Kidney epithelial cell (primary cell): ENCODE data around the gene FGFBP2. TPM values are rescaled to one million over a fixed set of nuclear protein-coding genes. Genes with fewer than 3 reads are reported as not detected.

Source experiments
- DNase-seq: peaks from one replicate; pipeline ENCODE4 v3.0.0-alpha.2; 2010; ENCODE audit warnings: low read depth
- H3K27me3 ChIP-seq: 2 replicates; pipeline ENCODE4 v1.6.0; 2011; ENCODE audit warnings: low read length; ENCODE audit not compliant: control insufficient read depth, insufficient read depth
- H3K36me3 ChIP-seq: 2 replicates; pipeline ENCODE4 v1.5.1; 2011; ENCODE audit warnings: low read length; ENCODE audit not compliant: control insufficient read depth, insufficient read depth
- H3K4me3 ChIP-seq: 2 replicates; pipeline ENCODE4 v1.5.1; 2011; ENCODE audit warnings: low read depth, mild to moderate bottlenecking, control low read depth, low read length
- CTCF ChIP-seq: IDR thresholded peaks from 2 replicates; pipeline ENCODE4 v1.5.1; 2011; ENCODE audit warnings: mild to moderate bottlenecking, moderate library complexity, low read length, control low read depth, inconsistent platforms; ENCODE audit not compliant: insufficient read depth, poor library complexity, severe bottlenecking
- total RNA-seq: library from RNA; depleted of rRNA; stranded (reverse); fragments of >200 nt; gene quantifications from 2 replicates; pipeline ENCODE4 v1.2.3, GENCODE V29; 2015

Gene FGFBP2, protein sequence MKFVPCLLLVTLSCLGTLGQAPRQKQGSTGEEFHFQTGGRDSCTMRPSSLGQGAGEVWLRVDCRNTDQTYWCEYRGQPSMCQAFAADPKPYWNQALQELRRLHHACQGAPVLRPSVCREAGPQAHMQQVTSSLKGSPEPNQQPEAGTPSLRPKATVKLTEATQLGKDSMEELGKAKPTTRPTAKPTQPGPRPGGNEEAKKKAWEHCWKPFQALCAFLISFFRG
- not detected in 2 replicates for total RNA-seq

DNA sequence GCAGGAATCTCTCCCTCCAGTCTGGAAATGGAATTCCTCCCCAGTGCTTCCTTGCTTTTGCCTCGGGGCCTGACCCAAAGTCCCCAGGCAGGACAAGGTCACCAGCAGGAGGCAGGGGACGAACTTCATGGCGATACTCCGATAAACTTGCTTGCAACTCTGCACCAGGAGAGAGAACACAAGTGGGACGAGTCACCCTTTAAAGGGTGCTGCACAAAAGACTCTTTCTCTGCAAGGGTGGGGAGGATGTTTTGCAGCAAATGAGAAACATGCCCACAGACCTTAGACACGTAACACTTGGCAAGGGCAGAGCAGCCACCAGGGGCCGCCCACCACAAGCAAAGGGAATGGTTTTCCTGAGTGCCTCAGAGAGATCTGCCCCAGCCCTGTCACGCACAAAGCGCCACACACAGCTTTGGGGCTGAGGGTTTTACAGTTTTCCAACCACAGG, at the start of gene FGFBP2:
TSS of gene FGFBP2 (minus strand) at position 175 of the 451 bp plus-strand sequence. CDS start at position 129, 46 bp downstream.
- no peak for DNase-seq
- TF ChIP-seq CTCF = peak; percentile 81
- H3K36me3 ChIP-seq = no peaks in the 10 kb centered on the region
- no peak within 1 kb of the TSS for H3K4me3 ChIP-seq
- no peaks in the 10 kb centered on the region for H3K27me3 ChIP-seq

DNA sequence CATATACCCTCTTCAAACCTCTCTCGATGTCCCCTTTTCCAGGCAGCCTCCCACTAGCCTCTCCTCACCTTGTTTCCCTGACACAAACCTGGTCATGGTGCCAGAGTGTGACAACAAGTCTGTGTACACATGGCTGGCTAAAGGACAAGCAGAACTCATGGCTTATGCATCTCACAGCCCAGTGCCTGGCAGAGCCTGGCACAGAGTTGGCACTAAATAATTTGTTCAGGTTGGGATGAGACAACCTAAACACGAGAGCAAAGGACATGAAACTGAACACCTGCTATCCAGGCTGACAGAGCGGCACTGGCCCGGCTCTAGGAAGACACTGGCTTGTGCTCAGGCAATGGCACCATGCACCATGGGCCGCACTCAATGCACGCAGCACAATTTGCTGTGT, 48.2 kb upstream of the FGFBP2 start:
- no peak for TF ChIP-seq CTCF
- no peak for DNase-seq
- Histone ChIP-seq H3K4me3 (no peak overlapping the region), H3K36me3 (no peaks in the 10 kb centered on the region), H3K27me3 (no peaks in the 10 kb centered on the region)

DNA sequence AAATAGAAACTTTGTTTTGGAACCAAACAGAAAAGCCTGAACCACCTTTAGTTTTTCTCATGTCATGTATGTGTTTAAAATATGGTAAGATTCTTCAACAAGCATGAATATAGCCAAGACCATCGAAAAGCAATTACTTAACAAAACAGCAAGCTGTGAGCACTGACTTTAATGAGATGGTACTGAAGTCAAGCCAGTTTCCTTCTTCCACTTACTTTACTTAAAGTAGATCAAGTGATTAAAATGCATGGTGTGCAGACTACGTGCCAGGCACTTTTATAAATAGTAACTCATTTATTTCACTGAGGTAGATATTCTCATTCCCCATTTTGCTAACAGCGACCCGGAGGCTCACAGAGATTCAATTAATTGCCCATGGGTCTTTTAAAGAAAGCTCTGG, 46.2 kb upstream of the FGFBP2 start:
- Histone ChIP-seq H3K36me3 (no peaks in the 10 kb centered on the region), H3K4me3 (no peak overlapping the region), H3K27me3 (no peaks in the 10 kb centered on the region)
- no peak for DNase-seq
- TF ChIP-seq CTCF = no peak

DNA sequence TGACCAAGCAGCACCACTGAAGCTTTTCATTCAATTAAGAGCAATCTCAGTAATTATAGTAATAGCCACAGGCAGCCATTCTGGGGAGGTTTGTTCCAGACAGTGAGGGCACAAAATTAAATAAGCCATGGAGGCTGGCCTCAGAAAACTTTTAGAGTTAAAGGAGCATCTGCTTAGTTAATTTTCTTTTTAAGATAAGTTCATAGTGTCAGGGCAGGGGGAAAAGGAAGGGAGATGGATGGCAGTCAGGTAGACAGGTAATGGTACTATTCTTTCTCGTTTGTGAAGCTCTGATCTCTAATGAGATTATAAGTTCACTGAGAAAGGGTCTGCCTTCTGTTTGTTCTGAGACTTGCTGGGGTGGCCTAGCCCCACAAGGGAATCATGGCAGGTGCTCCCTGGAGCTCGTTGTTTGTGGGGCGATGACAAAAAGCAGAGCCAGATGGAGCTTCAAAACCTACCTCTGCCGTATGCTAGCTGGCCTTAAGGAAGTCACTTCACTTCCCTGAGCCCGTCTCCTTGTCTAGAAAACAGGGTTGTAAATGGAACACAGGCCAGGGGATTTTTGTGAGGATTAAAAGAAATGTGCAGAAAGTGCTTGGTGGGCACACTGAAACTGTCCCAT, 44.6 kb upstream of the FGFBP2 start:
- no peaks in the 10 kb centered on the region for H3K36me3 ChIP-seq
- no peaks in the 10 kb centered on the region for H3K27me3 ChIP-seq
- no peak overlapping the region for H3K4me3 ChIP-seq
- DNase-seq = no peak
- TF ChIP-seq CTCF = no peak

GRCh38 chr4:16006771-16007446, 43.9 kb upstream of the FGFBP2 start:
- TF ChIP-seq CTCF = no peak
- Histone ChIP-seq H3K36me3 (peaks cover 1% of the 10 kb centered on the region), H3K27me3 (no peaks in the 10 kb centered on the region), H3K4me3 (no peak overlapping the region)
- no peak for DNase-seq

DNA sequence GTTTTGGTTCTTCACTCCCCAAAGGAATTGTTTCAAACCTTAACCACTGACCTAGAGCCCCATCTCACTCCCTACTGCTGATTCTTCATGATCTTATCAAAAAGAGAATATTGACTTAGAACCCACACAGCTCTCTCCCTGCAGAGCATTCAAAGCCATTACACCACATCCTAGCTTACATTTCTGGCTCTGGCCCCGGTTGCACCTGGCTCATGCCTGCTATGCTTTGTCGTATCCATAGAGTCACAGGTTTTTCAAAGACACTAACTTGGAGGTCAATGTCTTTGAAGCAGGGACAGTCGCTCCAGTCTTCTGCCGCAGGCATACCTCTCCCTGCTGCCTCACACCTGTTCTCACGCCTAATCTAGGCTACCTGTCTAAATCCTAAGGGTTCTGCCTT, 42.7 kb upstream of the FGFBP2 start:
- no peak overlapping the region for H3K4me3 ChIP-seq
- DNase-seq = no peak
- H3K36me3 ChIP-seq = peaks cover 1% of the 10 kb centered on the region
- no peaks in the 10 kb centered on the region for H3K27me3 ChIP-seq
- TF ChIP-seq CTCF = no peak
